NCI-H2171 treated with DMSO at 0.1 percent for 48 hours (cell line): ENCODE data around the gene ARFGAP1.
"Not testable (repeated sequence)": the region's sequence is repeated elsewhere in the genome, so short reads cannot be mapped to it uniquely, and the experiment has no call there.

Source experiments
- DNase-seq: peaks from one replicate; lab custom pipeline; 2025; lab: John Stamatoyannopoulos, UW

ARFGAP1 gene

DNA sequence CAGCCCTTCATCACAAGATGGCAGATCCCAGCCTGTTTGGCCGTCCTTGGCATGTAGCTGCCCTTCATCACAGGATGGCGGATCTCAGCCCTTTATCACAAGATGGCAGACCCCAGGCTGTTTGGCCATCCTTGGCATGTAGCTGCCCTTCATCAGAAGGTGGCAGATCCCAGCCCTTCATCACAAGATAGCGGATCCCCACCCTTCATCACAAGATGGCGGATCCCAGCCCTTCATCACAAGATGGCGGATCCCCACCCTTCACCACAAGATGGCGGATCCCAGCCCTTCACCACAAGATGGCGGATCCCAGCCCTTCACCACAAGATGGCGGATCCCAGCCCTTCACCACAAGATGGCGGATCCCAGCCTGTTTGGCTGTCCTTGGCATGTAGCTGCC, 62.4 kb downstream of the ARFGAP1 start:
- DNase-seq: not testable (repeated sequence)

DNA sequence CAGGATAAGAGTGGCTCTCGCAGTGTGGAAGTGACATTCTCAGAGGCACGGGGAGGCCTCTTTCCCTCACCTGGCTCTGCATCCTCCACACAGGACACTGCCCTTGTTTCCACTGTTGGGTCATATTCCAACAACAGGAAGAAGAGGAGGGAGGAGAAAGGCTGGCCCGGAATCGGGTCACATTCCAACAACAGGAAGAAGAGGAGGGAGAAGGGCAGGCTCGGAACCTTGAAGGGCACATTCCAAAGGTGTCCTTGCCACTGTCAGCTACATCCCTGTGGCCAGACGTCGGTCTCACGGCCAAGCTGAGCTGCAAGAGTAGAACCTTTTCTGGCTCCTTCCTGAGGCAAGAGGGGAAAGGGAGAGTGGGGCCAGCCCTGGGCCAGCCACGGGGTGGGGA, 63.1 kb downstream of the ARFGAP1 start:
- no peak for DNase-seq

DNA sequence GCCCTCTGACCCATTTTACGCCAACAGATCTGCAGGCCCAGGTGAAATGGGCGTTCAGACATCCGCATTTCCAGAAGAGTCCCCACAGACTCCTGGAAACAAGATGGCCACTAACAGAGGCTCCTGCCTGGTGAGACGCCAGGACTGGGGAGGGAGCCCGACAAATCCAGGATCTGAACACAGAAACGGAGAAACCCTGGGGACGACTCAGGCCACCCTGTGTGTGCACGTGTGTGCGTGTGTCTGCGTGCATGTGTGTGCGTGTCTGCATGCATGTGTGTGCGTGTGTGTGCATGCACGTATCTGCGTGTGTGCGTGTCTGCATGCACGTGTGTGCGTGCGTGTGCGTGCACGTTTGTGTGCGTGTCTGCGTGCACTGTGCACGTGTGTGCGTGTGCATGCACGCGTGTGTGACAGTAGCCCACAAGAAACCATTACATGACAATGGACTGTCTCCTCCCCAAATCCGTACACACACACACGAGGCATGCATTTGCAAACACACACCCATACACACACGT, 63.7 kb downstream of the ARFGAP1 start:
- DNase-seq: no peak

DNA sequence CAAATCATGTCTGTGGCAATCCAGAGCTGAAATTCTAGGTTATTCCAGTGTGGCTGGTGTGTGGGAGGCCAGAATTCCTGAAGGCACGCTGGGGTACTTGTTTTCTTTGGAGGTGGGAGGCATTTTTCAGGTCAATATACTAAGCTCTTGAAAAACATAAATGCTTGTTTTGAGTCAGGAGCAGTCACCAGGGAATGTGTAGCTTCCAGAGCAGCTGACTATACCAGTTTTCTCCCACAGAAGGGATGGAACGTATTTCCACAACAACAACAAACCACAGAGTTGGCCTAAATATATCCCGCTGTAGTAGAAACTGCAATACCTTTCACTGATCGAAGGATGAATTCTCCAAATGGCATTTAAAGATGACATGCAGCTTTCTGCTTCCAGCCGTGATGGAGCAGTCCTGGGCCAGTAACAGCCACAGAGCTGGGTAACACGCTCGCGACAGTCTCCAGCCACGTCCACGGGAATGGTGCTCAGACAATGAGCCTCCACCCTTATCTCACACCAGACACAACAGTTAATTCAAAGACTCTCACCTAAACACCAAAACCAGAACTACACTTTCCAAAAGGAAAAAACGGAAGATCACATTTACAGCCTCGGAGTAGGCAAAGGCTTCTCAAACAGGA, 65.3 kb downstream of the ARFGAP1 start:
- DNase-seq: no peak
